Endothelial cell (in vitro differentiated cells): ENCODE measurements around the gene CDSN. TPM values are rescaled to one million over a fixed set of nuclear protein-coding genes. Genes with fewer than 3 reads are reported as not detected.

Experiments
- DNase-seq: peaks from one replicate; pipeline ENCODE4 v3.0.0; 2021; ENCODE audit warnings: low spot score
- H3K27ac Mint-ChIP-seq: one replicate; pipeline ENCODE4 v1.8.0; 2021; ENCODE audit warnings: mixed read lengths, inconsistent platforms; ENCODE audit not compliant: unreplicated experiment
- H3K27me3 Mint-ChIP-seq: one replicate; pipeline ENCODE4 v1.8.0; 2021; ENCODE audit warnings: mild to moderate bottlenecking, moderate library complexity, mixed read lengths, inconsistent platforms; ENCODE audit not compliant: unreplicated experiment
- H3K36me3 Mint-ChIP-seq: one replicate; pipeline ENCODE4 v1.8.0; 2021; ENCODE audit warnings: mild to moderate bottlenecking, low read depth, mixed read lengths, inconsistent platforms; ENCODE audit not compliant: unreplicated experiment
- H3K4me1 Mint-ChIP-seq: one replicate; pipeline ENCODE4 v1.8.0; 2021; ENCODE audit warnings: mild to moderate bottlenecking, mixed read lengths, inconsistent platforms; ENCODE audit not compliant: unreplicated experiment
- H3K4me3 Mint-ChIP-seq: one replicate; pipeline ENCODE4 v1.8.0; 2021; ENCODE audit warnings: mild to moderate bottlenecking, mixed read lengths, inconsistent platforms; ENCODE audit not compliant: unreplicated experiment
- H3K9me3 Mint-ChIP-seq: one replicate; pipeline ENCODE4 v1.8.0; 2021; ENCODE audit warnings: mixed read lengths, inconsistent platforms; ENCODE audit not compliant: unreplicated experiment
- total RNA-seq: library from RNA; stranded (reverse); fragmentation: NEBNext Ultra II Directional; extraction: Animal tissue kit (Norgen Biotek cat#: 25700); gene quantifications from one replicate; pipeline ENCODE4 v1.2.1, GENCODE V29; 2021; ENCODE audit not compliant: unreplicated experiment
- TF ChIP-seq, protein P1 (sequence below): fragments of 200-600 bp; sonication (generic); IDR thresholded peaks from one replicate; pipeline ENCODE4 v1.5.0; 2021; ENCODE audit warnings: antibody characterized with exemption; ENCODE audit not compliant: unreplicated experiment

Gene CDSN
- total RNA-seq, 1 donor from 2014 or later: not detected

GRCh38 chr6:31096215-31096614 lies 24.0 kb downstream of the CDSN start:
- Mint-ChIP-seq H3K9me3 (no peaks in the 10 kb centered on the region), H3K27me3 (no peaks in the 10 kb centered on the region), H3K4me3 (no peak overlapping the region), H3K4me1 (peaks cover 24% of the 10 kb centered on the region), H3K36me3 (no peaks in the 10 kb centered on the region), H3K27ac (no peak overlapping the region)
- TF ChIP-seq, protein P1, sequence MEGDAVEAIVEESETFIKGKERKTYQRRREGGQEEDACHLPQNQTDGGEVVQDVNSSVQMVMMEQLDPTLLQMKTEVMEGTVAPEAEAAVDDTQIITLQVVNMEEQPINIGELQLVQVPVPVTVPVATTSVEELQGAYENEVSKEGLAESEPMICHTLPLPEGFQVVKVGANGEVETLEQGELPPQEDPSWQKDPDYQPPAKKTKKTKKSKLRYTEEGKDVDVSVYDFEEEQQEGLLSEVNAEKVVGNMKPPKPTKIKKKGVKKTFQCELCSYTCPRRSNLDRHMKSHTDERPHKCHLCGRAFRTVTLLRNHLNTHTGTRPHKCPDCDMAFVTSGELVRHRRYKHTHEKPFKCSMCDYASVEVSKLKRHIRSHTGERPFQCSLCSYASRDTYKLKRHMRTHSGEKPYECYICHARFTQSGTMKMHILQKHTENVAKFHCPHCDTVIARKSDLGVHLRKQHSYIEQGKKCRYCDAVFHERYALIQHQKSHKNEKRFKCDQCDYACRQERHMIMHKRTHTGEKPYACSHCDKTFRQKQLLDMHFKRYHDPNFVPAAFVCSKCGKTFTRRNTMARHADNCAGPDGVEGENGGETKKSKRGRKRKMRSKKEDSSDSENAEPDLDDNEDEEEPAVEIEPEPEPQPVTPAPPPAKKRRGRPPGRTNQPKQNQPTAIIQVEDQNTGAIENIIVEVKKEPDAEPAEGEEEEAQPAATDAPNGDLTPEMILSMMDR: no peak
- no peak for DNase-seq

- Mint-ChIP-seq H3K36me3 (no peaks in the 10 kb centered on the region), H3K27ac (peak overlapping the region; percentile 8), H3K4me1 (peaks cover 24% of the 10 kb centered on the region), H3K27me3 (no peaks in the 10 kb centered on the region), H3K4me3 (no peak overlapping the region), H3K9me3 (no peaks in the 10 kb centered on the region)
- DNase-seq: no peak
- TF ChIP-seq, protein P1: no peak
Measured at GRCh38 chr6:31094389-31094881, 25.8 kb downstream of the CDSN start.

DNA sequence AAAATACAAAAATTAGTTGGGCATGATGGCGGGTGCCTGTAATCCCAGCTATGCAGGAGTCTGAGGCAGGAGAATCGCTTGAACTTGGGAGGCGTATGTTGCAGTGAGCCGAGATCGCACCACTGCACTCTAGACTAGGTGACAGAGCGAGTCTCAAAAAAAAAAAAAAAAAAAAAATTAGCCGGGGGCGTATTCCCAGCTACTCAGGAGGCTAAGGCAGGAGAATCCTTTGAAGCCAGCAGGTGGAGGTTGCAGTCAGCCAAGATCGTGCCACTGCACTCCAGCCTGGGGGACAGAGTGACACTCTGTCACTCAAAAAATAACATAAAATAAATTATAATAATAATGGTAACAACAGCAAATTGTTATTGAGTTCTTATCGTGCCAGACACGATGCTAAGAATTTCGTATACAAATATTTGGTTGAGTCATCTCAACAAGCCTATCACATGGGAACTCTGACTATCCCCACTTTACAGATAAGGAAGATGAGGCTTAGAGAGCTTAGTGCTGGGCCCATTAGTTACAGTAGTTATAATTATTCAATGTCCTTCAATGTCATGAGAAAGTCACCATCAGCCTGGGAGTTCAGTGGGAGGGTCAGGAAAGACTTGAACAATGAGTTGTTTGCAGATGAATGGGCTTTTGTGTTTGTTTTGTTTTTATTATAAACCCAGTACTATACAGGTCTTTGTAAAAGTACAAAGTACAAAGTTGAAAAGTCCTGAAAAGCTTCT lies 27.3 kb downstream of the CDSN start:
- peaks cover 24% of the 10 kb centered on the region for H3K4me1 Mint-ChIP-seq
- no peak overlapping the region for H3K4me3 Mint-ChIP-seq
- H3K27me3 Mint-ChIP-seq: no peaks in the 10 kb centered on the region
- TF ChIP-seq, protein P1: no peak
- no peaks in the 10 kb centered on the region for H3K9me3 Mint-ChIP-seq
- no peak for DNase-seq
- H3K36me3 Mint-ChIP-seq: no peaks in the 10 kb centered on the region
- H3K27ac Mint-ChIP-seq: no peak overlapping the region

DNA sequence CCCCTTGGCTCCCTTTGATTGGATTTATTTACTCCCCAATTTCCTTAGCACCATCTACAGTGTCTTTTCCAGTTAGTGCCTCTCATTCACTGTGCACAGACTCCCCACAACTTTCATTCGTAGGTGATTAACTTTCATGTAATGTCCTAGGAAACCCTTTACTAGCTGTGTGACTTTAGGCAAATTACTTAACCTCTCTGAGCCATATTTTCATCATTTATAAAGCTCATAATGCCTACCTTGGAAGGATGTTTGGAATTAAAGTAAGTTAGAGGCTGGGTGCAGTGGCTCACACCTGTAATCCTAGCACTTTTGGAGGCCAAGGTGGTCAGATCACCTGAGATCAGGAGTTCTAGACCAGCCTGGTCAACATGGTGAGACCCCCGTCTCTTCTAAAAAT lies 28.0 kb downstream of the CDSN start:
- no peaks in the 10 kb centered on the region for H3K27me3 Mint-ChIP-seq
- no peaks in the 10 kb centered on the region for H3K36me3 Mint-ChIP-seq
- TF ChIP-seq, protein P1: no peak
- peaks cover 24% of the 10 kb centered on the region for H3K4me1 Mint-ChIP-seq
- no peak for DNase-seq
- H3K27ac Mint-ChIP-seq: no peak overlapping the region
- no peak overlapping the region for H3K4me3 Mint-ChIP-seq
- no peaks in the 10 kb centered on the region for H3K9me3 Mint-ChIP-seq

- Mint-ChIP-seq H3K4me3 (no peak overlapping the region), H3K27ac (no peak overlapping the region), H3K4me1 (peaks cover 27% of the 10 kb centered on the region), H3K9me3 (no peaks in the 10 kb centered on the region), H3K36me3 (no peaks in the 10 kb centered on the region), H3K27me3 (no peaks in the 10 kb centered on the region)
- TF ChIP-seq, protein P1: no peak
- DNase-seq: no peak
Measured at GRCh38 chr6:31091680-31092079, 28.6 kb downstream of the CDSN start.
